Measurements from ENCODE around the gene SAMM50. TPM values are rescaled to one million over a fixed set of nuclear protein-coding genes. Genes with fewer than 3 reads are reported as not detected.

The SAMM50 gene
- total and polyA plus RNA-seq, 4 donors: 19.2 to 30.1 (median 26.0) TPM

GRCh38 chr22:43924877-43925276 lies 30.4 kb upstream of the SAMM50 start:
- Histone ChIP-seq H3K4me1 (ENCODE audit: control insufficient read depth in 4 of 4, insufficient read depth in 4 of 4, low read length in 3 of 4) (peaks cover 11 to 48% (median 42%) of the 10 kb centered on the region in 4 donors), H3K4me3 (ENCODE audit: low read depth in 1 of 3, low read length in 3 of 3) (peak overlapping the region; percentile 46 to 85 (median 77)), H3K27me3 (ENCODE audit: control insufficient read depth in 4 of 4, insufficient read depth in 4 of 4, low read length in 3 of 4) (no peaks in the 10 kb centered on the region), H3K27ac (ENCODE audit: low read depth in 1 of 2, low read length in 2 of 2) (peak overlapping the region; percentile 94 to 95), H3K9me3 (ENCODE audit: control insufficient read depth in 4 of 4, low read length in 3 of 4) (no peaks in the 10 kb centered on the region), H3K36me3 (ENCODE audit: control insufficient read depth in 4 of 4, insufficient read depth in 3 of 4, low read depth in 1 of 4, low read length in 3 of 4) (peaks cover 0 to 5% (median 4%) of the 10 kb centered on the region in 4 donors), H3K9ac (ENCODE audit: low read depth in 1 of 2, low read length in 2 of 2) (peak overlapping the region; percentile 49 to 77)
- no peak for TF ChIP-seq ZBTB33 (IDR thresholded peaks at IDR 0.05)
- TF ChIP-seq GABPA (IDR thresholded peaks at IDR 0.05 in 1 of 2, conservative IDR thresholded peaks at IDR 0.05 in 1 of 2): no peak
- no peak for TF ChIP-seq REST (IDR thresholded peaks at IDR 0.05)
- no peak for TF ChIP-seq SP1 (IDR thresholded peaks at IDR 0.05)
- TF ChIP-seq HNF4A (conservative IDR thresholded peaks at IDR 0.05): no peak
- no peak for TF ChIP-seq MAX (IDR thresholded peaks at IDR 0.05)
- TF ChIP-seq FOXA1 (IDR thresholded peaks at IDR 0.05): no peak
- TF ChIP-seq FOXA2 (IDR thresholded peaks at IDR 0.05): no peak
- no peak for TF ChIP-seq CTCF (IDR thresholded peaks at IDR 0.05; ENCODE audit: low read depth, low read length, missing input control)
- no peak for TF ChIP-seq EGR1 (IDR thresholded peaks at IDR 0.05; ENCODE audit: low read depth in 2 of 2)
- no peak for TF ChIP-seq TAF1 (conservative IDR thresholded peaks at IDR 0.05)
- no peak for TF ChIP-seq ATF3 (IDR thresholded peaks at IDR 0.05)
- no peak for TF ChIP-seq NR2F2 (IDR thresholded peaks at IDR 0.05)
- TF ChIP-seq YY1 (IDR thresholded peaks at IDR 0.05): no peak
- TF ChIP-seq HNF4G (IDR thresholded peaks at IDR 0.05): no peak
- no peak for TF ChIP-seq JUND (IDR thresholded peaks at IDR 0.05)
- TF ChIP-seq RAD21 (IDR thresholded peaks at IDR 0.05): no peak
- TF ChIP-seq RXRA (IDR thresholded peaks at IDR 0.05): no peak
- DNase-seq (ENCODE audit: low spot score): no peak
- 31% methylated on average over 7 of the region's 7 CpGs for WGBS

Data from liver (tissue), 9 donors.